Activated naive CD4-positive, alpha-beta T cell treated with Interleukin-2 at 50 U/mL for 16 hours (primary cell): Measurements from ENCODE around the gene RHOV.

Experiments used
- DNase-seq: peaks from one replicate; pipeline ENCODE4 v3.0.0-alpha.2; 2020

Gene RHOV

DNA sequence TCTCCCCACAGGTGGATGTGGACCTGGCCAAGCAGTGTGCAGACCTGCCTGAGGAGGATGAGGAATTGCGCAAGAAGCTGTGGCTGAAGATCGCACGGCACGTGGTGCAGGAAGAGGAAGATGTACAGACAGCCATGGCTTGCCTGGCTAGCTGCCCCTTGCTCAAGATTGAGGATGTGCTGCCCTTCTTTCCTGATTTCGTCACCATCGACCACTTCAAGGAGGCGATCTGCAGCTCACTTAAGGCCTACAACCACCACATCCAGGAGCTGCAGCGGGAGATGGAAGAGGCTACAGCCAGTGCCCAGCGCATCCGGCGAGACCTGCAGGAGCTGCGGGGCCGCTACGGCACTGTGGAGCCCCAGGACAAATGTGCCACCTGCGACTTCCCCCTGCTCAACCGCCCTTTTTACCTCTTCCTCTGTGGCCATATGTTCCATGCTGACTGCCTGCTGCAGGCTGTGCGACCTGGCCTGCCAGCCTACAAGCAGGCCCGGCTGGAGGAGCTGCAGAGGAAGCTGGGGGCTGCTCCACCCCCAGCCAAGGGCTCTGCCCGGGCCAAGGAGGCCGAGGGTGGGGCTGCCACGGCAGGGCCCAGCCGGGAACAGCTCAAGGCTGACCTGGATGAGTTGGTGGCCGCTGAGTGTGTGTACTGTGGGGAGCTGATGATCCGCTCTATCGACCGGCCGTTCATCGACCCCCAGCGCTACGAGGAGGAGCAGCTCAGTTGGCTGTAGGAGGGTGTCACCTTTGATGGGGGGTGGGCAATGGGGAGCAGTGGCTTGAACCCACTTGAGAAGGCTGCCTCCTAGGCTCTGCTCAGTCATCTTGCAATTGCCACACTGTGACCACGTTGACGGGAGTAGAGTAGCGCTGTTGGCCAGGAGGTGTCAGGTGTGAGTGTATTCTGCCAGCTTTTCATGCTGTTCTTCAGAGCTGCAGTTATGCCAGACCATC lies 28.8 kb upstream of the RHOV start:
- no peak for DNase-seq

DNA sequence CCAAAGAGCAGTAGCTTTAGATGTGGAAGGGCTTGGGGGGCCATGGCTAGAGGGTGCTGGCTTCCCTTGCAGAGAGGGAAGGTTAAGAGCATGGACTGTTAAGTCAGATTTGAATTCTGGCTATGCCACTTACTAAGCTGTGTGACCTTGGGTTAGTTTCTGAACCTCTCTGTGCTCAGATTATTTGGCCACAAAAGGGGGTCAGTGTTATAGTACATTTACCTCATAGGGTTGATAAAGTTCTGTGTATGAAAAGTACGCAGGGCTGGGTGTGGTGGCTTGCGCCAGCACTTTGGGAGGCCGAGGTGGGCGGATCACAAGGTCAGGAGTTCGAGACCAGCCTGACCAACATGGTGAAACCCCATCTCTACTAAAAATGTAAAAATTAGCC lies 27.0 kb upstream of the RHOV start:
- DNase-seq, result no peak

DNA sequence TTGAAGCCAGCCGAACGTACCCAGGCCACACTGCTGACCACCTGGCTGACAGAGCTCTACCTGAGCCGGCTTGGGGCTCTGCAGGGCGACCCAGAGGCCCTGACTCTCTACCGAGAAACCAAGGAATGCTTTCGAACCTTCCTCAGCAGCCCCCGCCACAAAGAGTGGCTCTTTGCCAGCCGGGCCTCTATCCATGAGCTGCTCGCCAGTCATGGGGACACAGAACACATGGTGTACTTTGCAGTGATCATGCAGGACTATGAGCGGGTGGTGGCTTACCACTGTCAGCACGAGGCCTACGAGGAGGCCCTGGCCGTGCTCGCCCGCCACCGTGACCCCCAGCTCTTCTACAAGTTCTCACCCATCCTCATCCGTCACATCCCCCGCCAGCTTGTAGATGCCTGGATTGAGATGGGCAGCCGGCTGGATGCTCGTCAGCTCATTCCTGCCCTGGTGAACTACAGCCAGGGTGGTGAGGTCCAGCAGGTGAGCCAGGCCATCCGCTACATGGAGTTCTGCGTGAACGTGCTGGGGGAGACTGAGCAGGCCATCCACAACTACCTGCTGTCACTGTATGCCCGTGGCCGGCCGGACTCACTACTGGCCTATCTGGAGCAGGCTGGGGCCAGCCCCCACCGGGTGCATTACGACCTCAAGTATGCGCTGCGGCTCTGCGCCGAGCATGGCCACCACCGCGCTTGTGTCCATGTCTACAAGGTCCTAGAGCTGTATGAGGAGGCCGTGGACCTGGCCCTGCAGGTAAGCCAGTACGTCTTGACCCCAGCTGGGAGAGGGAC lies 26.4 kb upstream of the RHOV start:
- no peak for DNase-seq

DNA sequence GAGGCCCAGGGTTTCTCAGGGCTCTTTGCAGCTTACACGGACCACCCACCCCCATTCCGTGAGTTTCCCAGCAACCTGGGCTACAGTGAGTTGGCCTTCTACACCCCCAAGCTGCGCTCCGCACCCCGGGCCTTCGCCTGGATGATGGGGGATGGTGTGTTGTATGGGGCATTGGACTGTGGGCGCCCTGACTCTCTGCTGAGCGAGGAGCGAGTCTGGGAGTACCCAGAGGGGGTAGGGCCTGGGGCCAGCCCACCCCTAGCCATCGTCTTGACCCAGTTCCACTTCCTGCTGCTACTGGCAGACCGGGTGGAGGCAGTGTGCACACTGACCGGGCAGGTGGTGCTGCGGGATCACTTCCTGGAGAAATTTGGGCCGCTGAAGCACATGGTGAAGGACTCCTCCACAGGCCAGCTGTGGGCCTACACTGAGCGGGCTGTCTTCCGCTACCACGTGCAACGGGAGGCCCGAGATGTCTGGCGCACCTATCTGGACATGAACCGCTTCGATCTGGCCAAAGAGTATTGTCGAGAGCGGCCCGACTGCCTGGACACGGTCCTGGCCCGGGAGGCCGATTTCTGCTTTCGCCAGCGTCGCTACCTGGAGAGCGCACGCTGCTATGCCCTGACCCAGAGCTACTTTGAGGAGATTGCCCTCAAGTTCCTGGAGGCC lies 25.6 kb upstream of the RHOV start:
- DNase-seq, result no peak

DNA sequence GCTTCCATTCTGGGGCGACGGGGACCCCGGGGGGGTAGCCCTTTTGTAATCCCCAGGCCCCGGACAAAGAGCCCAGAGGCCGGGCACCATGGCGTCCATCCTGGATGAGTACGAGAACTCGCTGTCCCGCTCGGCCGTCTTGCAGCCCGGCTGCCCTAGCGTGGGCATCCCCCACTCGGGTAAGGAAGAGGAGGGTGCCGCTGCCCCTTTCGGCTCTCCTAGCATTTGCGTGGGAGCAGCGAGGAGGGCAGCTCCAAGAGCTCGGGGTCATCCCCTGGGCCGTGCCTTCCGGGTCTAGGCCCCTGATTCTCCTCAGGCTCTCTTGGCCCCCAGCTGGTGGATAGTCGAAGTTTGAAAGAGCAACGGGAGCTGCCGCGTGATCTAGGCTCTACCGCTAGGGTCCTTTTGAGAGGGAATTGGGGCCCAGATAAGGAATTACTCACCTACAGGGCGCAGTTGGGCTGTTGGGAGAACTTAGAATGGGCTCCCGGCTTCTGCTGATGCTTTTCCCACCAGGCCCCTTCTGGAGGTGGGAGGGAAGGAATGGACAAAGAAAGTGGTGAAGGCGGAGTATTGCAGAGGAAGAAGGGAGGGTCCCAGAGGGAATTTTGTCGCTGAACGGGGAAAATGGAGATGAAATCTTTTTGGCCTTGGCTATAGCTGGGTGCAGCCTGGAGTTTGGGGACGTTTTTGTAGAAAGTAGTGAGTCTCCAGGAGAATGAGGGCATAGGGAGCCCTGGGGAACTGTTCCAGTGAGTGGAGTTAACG lies 20.8 kb upstream of the RHOV start:
- peak; percentile 72 for DNase-seq

DNA sequence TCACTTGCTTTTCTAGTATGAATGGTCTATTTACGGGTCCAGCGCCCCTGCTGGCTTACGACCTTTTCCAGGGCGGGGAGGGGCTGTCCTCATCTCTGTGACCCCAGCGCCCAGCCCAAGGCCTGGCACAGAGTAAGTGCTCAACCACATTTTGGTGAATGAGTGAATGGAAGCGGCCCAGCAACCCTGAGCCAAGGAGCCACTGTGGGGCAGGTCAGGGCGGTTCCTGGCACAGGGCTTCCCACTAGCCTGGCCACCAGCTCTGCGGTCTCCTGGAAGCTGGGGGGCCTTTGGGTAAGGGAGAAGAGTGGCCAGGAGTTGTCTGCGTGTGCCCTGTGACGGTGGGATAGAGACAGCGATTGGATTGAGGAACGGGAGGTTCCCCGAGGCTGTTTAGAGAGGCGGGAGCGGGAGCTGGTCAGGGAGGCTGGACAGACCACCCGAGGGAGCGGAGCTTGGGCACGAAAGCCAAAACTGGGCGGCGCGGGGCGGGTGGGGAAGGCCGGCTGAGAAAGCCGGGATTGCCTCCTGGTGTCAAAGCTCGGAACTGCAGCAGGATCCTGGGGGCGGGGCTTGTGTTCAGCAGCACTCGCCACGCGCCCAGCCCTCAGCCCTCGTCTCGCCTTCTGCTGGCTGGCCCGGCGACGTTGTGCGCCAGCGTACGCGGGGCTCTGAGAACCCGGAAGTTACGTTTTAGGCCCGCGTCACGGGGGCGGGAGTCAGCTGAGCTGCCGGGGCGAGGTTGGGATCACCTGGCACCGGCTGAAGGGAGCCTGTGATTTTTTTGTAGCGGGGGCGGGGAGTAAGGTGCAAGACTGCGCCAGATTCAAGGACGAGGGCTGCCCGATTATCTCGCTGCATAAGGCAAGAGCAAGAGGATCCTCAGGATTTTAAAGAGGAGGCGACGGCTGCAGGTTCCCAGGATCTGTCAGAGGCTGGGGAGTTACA lies 20.0 kb upstream of the RHOV start, which contains the start of gene VPS18:
Gene VPS18 (plus strand): TSS at position 718 of the 948 bp plus-strand sequence. CDS start 319 bp downstream, outside the sequence.
- DNase-seq, result peak; percentile 99

DNA sequence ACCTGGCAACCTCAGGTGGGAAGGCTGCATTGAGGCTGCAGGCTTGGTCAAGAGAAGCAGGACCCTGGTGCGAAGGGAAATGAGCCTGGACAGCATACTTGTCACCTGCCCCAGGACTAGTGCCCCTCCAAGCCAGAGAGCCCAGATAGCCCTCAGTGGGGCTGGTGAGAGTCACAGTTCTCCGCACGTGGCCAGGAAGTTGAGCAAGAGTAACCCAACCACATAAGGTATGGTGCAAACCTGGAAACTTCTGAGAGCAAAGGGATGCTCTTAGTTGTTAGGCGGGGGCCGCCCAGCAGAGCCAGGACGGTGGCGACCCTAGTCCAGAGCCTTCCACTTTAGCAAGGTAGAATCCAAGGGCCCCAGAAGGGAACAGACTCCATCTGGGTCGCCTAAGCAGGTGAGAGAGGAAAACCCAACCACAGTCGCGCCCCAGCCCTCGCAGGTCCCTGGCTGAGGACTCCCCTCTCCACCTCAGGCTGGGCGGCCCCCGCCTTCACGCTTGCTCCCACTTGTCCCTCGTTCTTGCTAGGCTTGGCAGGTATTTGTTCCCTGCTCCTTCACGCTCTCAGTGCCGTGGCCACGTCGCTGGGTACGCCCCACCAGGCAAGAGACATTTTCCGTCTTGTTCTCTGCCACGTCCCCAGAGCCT lies 19.1 kb upstream of the RHOV start:
- no peak for DNase-seq

DNA sequence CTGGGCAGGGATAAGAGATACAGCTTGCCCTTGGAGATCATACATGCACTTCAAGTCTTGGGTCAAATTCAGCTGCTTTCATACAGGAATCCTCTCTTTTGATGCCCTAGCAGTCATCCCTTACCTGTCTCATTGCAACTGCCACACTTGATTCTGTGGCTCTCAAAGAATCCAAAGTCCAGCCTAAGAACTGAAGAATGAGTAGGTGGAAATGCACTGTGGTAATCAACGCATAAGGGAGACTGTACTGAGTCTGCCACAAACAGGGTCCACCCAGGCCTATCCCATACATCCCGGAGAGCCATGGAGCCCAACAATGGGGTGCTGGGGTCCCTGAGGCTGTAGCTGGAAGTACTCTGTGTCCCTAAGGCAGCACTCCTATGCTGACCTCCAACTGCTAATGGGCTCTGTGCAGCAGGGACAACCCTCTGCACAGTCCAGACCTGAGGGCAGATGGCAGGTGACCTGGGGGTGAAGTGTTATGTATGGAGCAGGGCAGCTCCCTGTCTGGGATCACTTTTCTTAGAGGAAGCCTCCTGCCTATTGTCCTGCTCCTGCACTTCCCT lies 18.5 kb upstream of the RHOV start:
- no peak for DNase-seq

DNA sequence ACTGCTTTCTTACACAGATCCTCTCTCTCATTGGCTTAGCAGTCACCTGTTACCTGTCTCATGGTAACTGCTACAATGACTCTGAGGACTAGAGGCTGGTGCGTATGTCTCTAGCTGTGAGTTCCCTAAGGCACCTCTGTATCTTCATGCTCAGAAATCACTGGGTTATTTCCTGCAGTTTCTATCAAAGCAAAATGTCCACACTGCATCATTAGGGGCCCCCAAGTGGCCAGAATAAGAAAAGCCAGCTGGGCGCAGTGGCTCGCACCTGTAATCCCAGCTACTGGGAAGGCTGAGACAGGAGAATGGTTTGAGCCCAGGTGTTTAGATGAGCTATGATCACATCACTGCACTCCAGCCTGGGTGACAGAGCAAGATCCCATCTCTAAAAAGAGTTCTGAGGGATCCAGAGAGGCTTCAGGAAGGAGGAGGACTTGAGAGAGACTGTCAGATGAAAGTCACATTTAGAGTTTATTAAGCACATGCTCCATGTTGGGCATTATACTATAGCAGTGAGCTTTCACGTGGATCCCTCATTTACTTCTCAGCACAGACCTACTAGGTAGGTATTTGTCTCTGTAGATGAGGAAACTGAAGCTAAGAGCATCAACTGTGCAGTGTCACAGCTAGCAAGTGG lies 17.9 kb upstream of the RHOV start:
- peak; percentile 32 for DNase-seq

DNA sequence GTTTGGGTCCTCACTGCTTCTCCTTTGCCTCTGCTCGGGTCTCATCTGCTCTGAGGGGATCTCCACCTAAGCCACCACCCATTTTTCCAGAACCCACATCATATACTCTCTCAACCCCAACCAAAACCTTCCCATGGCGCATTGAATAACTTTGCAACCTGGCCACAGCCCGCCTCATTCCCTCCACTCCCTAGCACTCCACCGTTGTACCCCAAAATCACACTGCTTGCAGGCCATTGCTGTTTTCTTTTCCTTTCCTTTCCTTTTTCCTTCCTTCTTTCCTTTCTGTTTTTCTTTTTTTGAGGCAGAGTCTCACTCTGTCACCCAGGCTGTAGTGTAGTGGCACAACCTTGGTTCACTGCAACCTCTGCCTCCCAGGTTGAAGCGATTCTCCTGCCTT lies 17.1 kb upstream of the RHOV start:
- no peak for DNase-seq

DNA sequence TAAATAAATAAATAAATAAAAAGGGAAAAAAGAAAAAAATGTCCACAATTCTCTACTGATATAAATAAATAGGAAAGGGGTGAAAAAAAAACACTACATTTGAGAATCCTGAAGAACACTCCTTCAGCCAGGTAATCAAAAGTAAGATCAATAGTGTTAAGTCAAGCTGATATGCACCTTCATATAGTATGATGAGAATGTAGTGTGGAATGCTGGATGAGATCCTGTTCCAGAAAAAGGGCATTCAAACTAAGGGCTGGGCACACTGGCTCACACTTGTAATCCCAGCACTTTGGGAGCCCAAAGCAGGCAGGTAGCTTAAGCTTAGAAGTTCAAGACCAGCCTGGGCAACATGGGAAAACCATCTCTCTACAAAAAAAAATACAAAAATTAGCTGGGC lies 15.1 kb upstream of the RHOV start:
- no peak for DNase-seq

DNA sequence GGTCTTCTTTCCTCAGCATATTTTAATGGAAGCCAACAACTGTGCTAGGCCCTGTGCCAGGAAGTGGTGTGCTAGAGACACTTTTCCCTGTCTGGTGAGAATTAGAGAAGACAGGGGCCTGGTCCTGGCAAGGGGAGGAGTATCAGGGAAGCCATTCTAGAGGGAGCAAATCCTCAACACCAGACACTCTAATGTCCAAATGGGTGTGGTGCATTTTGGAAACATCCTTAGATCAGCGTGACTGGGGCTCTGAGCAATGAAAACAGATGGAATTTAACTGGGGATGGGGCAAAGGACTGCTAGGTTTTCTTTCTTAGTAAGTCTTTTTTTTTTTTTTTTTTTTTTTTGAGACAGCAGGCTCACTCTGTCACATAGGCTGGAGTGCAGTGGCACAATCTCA lies 12.6 kb upstream of the RHOV start:
- DNase-seq, result no peak

DNA sequence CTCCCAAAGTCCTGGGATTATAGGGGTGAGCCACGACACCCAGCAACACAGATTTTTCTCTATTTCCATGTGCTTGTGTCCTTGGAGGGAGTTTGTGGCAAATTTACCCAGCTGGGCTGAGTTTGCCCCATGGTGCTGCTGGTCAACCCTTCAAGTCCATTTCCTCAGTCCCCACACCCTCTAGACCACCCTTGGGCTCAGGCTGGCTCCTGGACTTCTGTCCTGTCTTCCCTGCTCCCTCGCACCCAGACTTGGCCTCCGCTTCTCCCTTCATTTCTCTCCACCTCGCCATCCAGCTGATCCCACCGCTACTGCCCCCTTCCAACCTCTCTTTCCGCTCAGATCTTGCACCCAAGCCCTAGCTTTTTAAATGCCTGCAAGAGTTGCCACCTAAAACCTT lies 7.3 kb upstream of the RHOV start:
- no peak for DNase-seq

DNA sequence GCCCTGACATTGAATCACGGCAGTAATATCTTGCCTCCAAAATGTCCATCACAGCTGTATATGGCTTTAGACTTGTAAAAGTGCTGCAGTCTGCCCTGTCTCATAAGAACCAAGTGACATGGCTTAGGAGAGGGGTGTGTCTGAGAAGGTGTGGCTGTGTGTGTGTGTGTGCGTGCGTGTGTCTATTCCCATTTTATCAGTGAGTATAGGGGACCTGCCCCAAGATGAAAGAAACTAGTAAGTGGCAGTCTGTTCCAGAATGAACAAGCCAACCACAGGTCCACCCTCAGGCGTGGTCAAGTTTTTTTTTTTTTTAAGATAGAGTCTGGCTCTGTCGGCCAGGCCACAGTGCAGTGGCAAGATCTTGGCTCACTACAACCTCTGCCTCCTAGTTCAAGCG lies 5.6 kb upstream of the RHOV start:
- no peak for DNase-seq

DNA sequence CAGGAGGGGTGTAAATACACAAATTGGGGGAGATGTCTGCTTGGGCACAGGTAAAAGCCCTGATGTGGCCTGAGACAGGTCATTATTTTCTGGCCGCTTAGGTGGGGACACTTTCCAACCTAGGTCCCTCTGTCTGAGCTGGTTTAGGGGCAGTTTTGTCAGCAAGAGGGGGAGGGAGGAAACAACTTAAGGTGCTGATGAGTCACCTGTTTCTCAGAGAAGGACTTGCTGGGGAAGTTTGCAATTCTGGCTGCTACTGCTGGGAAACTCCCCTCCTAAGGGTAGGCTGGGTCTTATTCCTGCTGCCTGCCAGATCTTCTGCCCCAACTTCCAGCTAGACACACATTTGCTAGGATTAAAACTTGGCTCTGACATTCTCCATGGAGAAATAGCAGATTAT lies 4.8 kb upstream of the RHOV start:
- peak; percentile 28 for DNase-seq

DNA sequence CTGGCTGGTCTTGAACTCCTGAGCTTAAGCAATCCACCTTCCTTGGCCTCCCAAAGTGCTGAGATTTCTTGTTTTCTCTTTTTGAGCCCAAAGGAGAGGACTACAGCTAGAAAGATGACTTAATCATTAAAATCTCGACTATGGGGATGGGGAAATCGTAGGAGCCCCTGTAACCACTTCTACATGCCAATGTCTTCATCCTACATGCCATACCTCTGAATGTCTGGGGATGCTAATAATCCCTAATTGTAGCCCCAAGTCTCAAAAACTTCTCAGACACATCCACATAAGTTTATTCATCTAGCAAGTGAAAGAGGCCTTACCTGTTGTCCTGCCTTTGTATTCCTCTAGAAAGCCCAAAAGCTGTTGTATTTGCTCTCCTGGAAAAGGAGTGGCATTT lies 3.7 kb upstream of the RHOV start:
- no peak for DNase-seq

DNA sequence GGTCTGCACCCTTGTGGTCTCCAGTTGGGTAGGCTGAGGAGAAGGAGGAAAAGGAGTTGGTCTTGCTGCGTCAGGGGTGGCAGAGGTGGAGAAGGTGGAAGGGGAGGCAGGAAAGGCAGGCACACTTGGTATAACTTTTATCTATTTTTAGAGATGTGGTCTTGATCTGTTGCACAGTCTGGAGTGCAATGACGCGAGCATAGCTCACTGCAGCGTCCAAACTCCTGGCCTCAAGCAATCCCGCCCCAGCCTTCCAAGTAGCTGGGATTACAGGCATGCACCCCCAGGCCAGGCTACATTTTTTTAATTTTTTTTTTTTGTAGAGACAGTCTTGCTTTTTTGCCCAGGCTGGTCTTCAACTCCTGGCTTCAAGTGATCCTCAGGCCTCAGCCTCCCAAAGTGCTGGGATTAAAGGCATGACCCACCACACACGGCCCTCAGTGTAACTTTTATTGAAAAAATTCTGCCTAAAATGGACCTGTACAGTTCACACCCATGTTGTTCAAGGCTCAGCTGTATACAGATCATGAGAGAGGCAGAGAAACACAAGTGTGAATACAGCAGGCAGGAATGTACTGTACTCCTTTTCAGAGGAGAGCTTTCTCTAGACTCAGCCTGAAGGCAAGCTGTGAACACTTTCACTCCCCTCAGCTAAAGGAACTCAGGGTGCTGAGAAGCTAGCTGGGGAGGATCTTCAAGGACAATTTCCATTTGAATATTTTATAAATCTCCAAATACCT lies 2.1 kb upstream of the RHOV start:
- no peak for DNase-seq

DNA sequence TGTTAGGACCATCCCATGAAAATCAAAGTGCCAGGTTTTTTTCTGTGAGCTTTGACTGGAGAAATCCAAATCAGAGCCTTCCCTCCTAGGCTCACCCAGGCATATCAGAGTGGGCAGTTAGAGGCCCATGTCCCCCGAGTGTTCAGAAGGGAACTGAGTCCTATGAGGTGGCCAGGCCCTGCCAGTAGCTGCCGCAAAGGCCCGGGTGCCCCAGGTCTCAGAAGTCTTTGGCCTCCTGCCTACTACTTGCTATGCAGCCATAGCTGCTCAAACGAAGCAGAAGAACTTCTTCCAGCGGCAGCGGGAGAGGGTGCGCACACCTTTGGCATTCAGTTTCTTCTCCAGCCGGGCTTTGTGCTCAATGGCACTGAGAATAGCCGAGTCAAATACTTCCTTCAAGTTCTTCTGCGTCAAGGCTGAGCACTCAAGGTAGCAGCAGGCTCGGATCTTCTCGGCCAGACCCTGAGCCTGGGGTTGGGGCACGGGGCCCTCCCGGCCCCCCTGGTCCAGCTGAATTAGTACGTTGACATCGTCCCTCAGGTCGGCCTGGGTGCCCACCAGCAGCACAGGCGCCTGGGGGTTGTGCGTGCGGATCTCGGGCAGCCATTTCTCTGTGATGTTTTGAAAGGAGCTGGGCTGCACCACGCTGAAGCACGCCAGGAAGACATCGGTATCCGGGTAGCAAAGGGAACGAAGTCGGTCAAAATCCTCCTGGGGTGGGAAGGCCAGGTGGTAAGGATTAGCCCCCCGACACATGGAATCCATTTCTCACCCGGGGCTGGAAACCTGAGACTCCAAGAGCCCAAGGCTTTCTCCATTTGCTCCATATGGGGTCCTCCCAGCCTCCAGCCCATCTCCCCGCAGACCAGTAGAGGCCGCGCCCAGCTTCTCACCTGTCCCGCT lies 992 bp downstream of the RHOV start:
- DNase-seq, result no peak
